ENCODE measurements around the gene SLC6A14.
A peak's percentile ranks its signal among the peaks of the same experiment; 100 is the strongest.

Gene SLC6A14, protein sequence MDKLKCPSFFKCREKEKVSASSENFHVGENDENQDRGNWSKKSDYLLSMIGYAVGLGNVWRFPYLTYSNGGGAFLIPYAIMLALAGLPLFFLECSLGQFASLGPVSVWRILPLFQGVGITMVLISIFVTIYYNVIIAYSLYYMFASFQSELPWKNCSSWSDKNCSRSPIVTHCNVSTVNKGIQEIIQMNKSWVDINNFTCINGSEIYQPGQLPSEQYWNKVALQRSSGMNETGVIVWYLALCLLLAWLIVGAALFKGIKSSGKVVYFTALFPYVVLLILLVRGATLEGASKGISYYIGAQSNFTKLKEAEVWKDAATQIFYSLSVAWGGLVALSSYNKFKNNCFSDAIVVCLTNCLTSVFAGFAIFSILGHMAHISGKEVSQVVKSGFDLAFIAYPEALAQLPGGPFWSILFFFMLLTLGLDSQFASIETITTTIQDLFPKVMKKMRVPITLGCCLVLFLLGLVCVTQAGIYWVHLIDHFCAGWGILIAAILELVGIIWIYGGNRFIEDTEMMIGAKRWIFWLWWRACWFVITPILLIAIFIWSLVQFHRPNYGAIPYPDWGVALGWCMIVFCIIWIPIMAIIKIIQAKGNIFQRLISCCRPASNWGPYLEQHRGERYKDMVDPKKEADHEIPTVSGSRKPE

DNA sequence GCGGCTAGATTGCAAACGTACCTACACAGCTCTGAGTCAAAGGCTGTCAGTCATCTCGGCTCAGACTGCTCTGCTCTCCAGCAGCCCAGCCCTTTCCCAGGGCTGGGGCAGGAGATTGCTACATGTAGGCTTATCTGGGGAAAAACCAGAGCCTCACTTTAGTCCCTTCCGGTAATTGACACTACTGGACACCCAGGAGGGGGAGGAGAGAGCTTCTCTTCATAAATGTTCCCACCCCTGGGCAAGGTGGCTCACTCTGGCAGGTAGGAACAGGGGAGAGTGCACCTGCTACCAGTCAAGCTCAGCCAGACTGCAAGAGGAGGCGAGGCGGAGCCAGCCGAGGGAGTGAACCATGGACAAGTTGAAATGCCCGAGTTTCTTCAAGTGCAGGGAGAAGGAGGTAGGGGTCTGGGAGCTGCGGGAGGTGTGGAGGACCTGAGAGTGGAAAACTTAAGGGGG lies at the start of gene SLC6A14:
Gene SLC6A14, plus strand, starts transcription at position 249 of the 459 bp plus-strand sequence. Its CDS starts 104 bp downstream, at position 353.
- DNase-seq (ENCODE audit: low read depth): no peak

DNA sequence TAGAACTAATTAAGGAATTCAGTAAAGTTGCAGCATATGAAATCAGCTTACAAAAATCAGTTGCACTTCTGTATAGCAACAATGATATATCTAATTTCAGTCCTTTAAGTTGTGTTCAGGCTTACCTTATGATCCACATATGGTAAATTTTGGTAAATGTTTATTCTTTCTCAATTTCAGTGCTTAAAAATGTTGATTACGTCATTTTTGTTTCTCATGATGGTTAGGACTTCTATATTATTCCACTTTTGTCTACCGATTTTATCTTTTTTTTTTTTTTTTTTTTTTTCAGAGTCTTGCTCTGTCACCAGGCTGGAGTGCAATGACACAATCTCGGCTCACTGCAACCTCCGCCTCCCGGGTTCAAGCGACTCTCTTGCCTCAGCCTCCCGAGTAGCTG lies 40.7 kb upstream of the SLC6A14 start:
- no peak for DNase-seq (ENCODE audit: low read depth)

DNA sequence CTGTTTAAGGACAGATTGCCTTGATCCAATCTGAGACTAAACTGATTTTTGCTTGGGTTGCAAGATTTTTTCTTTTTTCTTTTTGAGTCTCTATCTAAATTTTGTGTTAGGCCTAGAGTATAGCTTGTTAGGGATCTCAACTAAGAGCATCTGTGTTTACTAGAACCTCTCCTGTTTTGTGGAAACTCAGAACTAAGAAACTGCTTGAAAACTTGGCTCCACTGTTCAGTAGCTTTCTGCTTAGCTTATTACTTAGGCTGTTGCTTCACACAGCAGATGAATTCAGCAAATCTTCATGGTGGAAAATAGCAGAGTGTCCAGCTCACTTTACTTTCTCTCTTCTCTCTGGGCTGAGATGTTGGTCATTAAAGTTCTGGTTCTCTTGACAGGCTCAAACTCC lies 36.7 kb upstream of the SLC6A14 start:
- DNase-seq (ENCODE audit: low read depth): no peak

DNA sequence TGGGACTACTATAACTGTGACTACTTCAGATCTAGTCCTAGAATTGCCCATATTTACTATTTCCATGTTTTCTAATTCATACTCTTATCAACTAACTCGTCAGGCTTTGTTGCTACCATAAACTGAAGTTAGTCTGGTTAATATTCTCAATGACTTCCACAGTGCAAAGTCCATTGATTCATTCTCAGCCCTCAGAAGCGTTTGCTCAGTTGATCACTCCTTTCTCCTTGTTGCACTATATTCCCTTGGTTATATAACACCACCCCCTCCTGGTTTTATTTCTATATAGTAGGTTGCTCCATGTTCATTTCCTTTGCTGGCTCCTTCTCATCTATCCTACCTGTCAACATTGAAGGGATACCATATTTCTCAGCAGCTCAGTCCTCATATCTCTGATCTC lies 27.2 kb upstream of the SLC6A14 start:
- no peak for DNase-seq (ENCODE audit: low read depth)

DNA sequence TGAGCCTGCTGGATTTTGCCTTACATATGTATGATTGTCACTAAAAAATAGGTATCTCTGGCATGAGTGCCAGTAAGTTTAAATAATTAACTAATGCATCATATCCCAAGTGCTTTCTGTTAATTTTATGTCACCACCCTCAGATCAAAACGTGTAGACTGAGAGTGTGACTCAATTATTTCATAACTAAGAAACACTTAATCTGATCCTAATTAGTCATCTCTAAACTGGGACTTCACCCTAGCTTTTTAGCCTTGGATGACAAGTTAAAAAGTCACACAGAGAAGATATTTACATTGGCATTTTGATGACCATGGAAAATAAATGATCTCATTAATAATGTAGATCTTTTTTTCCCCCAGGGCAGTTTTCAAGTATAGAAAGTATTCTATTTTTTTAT lies 23.1 kb upstream of the SLC6A14 start:
- DNase-seq (ENCODE audit: low read depth): no peak

DNA sequence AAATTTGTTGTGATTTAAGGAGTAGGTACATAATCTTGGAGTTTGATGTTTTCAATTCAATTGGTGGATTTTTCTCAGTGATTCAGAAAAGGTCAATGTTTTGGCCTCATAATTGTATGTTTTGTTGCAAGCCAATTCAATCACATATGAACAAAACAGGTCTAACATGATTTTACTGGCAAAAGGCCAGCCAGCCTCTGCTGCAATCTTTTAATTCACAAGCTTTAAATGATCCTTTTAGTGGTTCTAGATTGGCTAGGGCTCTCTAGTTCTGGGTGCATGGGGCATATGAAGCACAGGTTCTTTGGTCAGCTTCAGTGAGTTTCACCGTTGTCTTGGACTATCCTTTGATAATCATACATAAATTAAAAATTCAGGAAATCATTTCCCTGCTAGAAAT lies 19.2 kb upstream of the SLC6A14 start:
- DNase-seq (ENCODE audit: low read depth): no peak

DNA sequence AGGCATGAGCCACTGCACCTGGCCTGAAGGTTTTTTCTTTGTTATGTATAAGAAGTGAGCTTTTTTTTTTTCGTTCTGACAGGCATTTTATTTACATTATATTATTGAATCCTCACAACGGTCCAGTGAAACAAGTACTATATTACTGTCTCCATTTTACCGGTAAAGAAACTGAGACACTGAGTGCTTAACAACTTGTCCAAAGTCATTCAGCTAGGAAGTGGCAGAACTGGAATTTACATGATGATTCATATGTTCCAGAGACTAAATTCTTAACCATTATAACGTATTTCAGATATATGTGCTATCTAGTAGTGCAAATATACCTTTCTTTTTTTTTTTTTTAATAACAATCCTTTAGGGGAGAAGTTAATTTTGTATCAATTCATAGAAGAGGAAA lies 18.4 kb upstream of the SLC6A14 start:
- no peak for DNase-seq (ENCODE audit: low read depth)

DNA sequence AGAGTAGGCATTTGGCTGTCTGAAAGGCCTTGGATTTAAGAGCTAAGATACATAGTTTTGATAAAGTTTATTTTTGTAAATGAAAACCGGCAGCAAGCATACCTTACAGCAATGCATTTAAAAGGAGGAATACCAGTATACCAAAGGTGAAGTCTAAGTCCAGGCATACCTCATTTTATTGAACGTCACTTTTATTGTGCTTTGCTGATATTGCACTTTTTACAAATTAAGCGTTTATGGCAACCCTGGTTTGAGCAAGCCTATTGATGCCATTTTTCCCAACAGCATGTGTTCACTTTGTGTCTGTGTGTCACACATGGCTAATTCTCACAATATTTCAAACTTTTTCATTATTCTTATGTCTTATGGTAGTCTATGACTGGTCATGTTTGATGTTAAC lies 8.4 kb upstream of the SLC6A14 start:
- DNase-seq (ENCODE audit: low read depth): no peak

DNA sequence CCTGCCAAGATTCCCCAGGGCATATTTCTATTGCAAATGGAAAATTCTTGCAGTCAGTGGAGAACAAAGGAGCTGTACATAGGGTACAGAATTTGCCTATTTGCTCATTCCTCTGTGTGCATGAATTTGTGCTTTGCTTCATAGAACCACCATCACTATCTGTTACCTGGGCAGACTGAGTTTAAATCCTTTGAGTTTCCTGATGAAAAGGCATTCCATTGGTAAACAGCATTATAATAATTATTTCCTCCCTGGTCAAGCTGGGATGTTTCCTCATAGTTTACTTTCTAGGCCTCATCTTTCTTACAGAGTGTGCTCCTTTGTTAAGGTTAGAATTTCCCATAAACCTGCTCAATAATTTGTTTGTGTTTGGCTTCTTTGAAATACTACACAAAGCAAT lies 809 bp upstream of the SLC6A14 start:
- DNase-seq (ENCODE audit: low read depth): no peak

DNA sequence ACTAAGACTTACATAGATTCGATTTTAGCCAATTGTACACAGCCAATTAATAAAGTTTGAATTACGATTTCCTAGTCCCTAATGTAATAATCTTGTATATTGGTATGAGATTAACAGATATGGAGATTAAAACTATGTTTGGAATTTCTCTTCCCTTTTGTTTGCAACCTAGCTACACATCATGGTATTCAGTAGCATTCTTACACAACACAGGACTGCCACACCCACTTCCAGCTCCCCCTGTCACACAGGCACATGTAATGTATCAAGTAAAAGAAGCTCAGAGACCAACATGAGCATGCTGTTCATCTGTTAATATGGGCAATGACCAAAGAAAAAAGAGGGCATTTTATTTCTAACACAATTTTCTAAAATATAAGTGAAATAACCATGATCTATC lies 12.8 kb downstream of the SLC6A14 start:
- no peak for DNase-seq (ENCODE audit: low read depth)

DNA sequence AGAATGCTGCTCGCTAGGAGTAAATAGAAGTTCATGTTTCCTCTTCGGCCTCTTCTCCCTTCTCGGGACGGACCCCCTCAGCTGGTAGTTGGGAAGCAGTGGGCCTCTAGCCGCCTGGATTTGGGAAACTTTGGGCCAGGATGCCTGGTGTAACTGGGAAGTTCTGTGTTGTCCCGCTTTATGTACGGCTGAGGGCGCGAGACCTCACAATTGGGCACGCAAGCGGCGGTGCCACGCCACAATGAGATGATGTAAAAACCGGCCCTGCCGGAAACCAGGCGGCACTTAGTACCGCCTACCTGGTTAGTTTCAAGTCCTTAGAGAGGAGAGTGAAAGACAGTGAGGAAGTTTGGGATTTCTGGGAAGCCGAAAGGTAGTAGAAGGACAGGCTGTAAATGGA lies 26.4 kb downstream of the SLC6A14 start, which contains the start of gene CT83:
Gene CT83, minus strand, starts transcription at position 155 of the 400 bp plus-strand sequence. Its CDS starts 120 bp downstream, at position 35.
- DNase-seq (ENCODE audit: low read depth): no peak

DNA sequence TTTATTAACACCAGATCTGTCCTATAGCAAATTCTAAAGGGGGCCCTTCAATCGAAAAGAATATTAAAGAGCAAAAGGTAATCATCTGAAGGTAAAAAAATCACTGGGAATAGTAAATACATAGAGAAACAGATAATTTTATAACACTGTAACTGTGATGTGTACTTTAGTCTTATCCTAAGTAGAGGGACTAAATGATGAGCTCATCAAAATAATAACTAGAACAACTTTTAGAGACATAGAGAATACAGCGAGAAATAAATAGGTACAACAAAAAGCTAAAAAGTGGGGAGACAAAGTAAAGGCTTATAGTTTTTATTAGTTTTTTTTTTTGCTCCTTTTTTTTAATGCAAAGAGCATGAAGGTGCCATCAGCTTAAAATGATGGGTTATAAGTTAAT lies 43.7 kb downstream of the SLC6A14 start:
- DNase-seq (ENCODE audit: low read depth): no peak

DNA sequence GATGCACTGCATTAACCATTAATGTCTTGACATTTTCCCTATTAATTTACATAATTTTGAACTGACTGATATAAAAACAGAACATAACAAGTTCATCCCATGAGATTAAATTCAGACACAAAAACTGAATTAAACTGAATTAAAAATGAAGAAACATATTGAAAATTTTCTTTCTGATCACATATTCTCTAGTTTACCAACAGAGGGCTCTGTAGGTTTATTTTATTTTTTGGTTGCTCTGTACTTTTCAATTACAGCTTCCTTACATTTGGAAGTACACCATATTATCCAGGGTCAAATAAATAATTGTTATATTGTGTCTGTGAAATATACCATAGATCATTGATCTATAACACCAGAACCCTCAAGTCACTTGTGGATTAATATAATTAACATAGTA lies 53.7 kb downstream of the SLC6A14 start:
- no peak for DNase-seq (ENCODE audit: low read depth)

DNA sequence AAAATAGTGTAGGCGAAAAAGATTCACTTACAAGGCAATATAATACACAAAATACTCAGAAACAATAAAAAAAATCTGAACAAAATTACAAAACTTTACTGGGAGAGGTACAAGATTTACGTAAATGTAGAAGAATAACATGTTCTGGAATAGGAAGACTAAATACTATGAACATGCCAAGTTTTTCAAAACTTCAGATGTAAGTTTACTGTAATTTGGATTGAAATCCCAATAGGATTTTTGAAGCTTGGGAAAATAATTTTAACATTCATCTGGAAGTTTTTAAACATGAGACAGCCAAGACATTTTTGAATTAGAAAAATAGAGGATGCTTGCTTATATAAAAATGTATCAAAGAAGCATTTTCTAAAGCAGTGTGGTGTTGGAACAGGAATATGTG lies 56.9 kb downstream of the SLC6A14 start:
- DNase-seq (ENCODE audit: low read depth): no peak

DNA sequence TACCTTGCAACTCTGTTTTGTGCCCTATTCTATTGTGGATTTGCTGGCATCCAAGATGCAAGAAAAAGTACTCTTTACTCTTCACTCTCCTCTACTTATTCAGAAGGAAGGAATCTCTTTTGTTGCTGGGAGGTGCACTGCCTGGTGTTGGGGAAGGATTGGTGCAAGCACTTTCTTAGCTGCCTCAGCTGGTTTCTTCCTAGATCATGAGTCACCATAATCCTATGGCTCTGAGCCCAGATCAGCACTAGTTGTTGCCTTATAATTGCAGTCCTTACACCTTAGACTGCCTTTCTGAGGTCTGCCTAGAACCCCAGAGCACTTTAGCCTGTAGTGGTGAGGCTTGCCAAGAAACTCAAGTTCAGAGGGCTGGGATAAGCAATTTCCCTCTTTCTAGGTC lies 63.4 kb downstream of the SLC6A14 start:
- peak; percentile 1 for DNase-seq (ENCODE audit: low read depth)

Measured in fibroblast of gingiva (primary cell).